DND-41 (cell line): ENCODE data around the gene ST6GALNAC3.

Experiments
- ATAC-seq: fragments of 200-7000 bp; cut with Tn5 transposase; 3 replicates; pipeline ENCODE4 v1.9.1; 2021; ENCODE audit warnings: low read depth; ENCODE audit not compliant: insufficient read depth
- DNase-seq: peaks from one replicate; pipeline ENCODE4 v3.0.0-alpha.2; 2020
- H2AFZ ChIP-seq: 2 replicates; pipeline ENCODE4 v1.6.0; 2012; ENCODE audit warnings: low read depth, low read length
- H3K27ac ChIP-seq: 2 replicates; pipeline ENCODE4 v1.5.1; 2012; ENCODE audit warnings: low read length, inconsistent platforms
- H3K27me3 ChIP-seq: fragments of 200-600 bp; sonication (generic); 2 replicates; pipeline ENCODE4 v1.6.0; 2012; ENCODE audit warnings: low read length, mild to moderate bottlenecking, inconsistent platforms; ENCODE audit not compliant: insufficient read depth, poor library complexity
- H3K36me3 ChIP-seq: 2 replicates; pipeline ENCODE4 v1.5.1; 2012; ENCODE audit warnings: low read length, inconsistent platforms; ENCODE audit not compliant: insufficient read depth
- H3K4me1 ChIP-seq: 2 replicates; pipeline ENCODE4 v1.5.1; 2012; ENCODE audit warnings: mild to moderate bottlenecking, low read length; ENCODE audit not compliant: insufficient read depth
- H3K4me2 ChIP-seq: 2 replicates; pipeline ENCODE4 v1.6.0; 2012; ENCODE audit warnings: mild to moderate bottlenecking, moderate library complexity, low read length, inconsistent platforms; ENCODE audit not compliant: insufficient read depth
- H3K4me3 ChIP-seq, 2 experiments: fragments of 200-600 bp in 1 of 2; shearing (Covaris generic) in 1 of 2; 2 replicates each; pipeline ENCODE4 v1.5.1; 2012 to 2016; ENCODE audit warnings: inconsistent platforms in 2 of 2, low read length in 2 of 2, mild to moderate bottlenecking in 2 of 2, low read depth in 1 of 2, moderate library complexity in 1 of 2
- H3K79me2 ChIP-seq: 2 replicates; pipeline ENCODE4 v1.6.0; 2012; ENCODE audit warnings: low read length, inconsistent platforms; ENCODE audit not compliant: insufficient read depth
- H3K9ac ChIP-seq: 2 replicates; pipeline ENCODE4 v1.6.0; 2012; ENCODE audit warnings: low read depth, mild to moderate bottlenecking, inconsistent platforms, low read length, moderate library complexity
- H3K9me3 ChIP-seq: 2 replicates; pipeline ENCODE4 v1.5.1; 2012; ENCODE audit warnings: low read length, moderate library complexity, mild to moderate bottlenecking, inconsistent platforms; ENCODE audit not compliant: insufficient read depth, severe bottlenecking
- H4K20me1 ChIP-seq: 2 replicates; pipeline ENCODE4 v1.6.0; 2012; ENCODE audit warnings: low read length; ENCODE audit not compliant: insufficient read depth
- EZH2 ChIP-seq: IDR thresholded peaks from 3 replicates; pipeline ENCODE4 v1.6.1; 2012; ENCODE audit warnings: borderline replicate concordance, low read depth, mild to moderate bottlenecking, moderate library complexity, low read length, inconsistent platforms; ENCODE audit not compliant: severe bottlenecking
- TF ChIP-seq, protein P1 (sequence below): IDR thresholded peaks from 2 replicates; pipeline ENCODE4 v1.5.1; 2012; ENCODE audit warnings: borderline replicate concordance, low read length, moderate library complexity, mild to moderate bottlenecking; ENCODE audit not compliant: poor library complexity, severe bottlenecking; ENCODE audit errors: extremely low read depth

The ST6GALNAC3 gene

DNA sequence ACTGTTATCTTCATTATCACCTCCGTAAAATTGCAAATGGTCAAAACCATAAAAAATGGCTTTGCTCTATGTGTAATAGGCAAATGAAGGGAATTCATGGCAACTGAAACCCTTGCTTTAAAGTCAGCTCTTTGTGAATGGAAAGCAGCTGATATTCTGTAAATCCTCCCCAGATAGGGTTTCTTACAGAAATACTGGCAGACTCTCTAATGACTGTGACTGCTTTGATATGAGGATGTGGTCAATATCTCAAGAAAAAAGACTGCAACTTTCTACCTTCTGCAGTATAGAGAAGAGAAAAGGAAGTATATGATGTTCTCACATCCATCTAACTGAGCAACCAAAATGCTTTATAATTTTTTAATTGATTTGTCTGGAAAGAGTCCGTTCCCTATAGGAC lies 193.1 kb downstream of the ST6GALNAC3 start:
- no peaks in the 10 kb centered on the region for H4K20me1 ChIP-seq
- ATAC-seq (peak; percentile 92), DNase-seq (no peak)
- H3K79me2 ChIP-seq: no peaks in the 10 kb centered on the region
- H3K9ac ChIP-seq: no peak overlapping the region
- H3K27ac ChIP-seq: no peak overlapping the region
- no peaks in the 10 kb centered on the region for H3K9me3 ChIP-seq
- no peak overlapping the region for H3K4me2 ChIP-seq
- H3K27me3 ChIP-seq: no peaks in the 10 kb centered on the region
- H2AFZ ChIP-seq: no peak overlapping the region
- H3K4me1 ChIP-seq: peaks cover 19% of the 10 kb centered on the region
- no peak for TF ChIP-seq EZH2
- TF ChIP-seq, protein P1, sequence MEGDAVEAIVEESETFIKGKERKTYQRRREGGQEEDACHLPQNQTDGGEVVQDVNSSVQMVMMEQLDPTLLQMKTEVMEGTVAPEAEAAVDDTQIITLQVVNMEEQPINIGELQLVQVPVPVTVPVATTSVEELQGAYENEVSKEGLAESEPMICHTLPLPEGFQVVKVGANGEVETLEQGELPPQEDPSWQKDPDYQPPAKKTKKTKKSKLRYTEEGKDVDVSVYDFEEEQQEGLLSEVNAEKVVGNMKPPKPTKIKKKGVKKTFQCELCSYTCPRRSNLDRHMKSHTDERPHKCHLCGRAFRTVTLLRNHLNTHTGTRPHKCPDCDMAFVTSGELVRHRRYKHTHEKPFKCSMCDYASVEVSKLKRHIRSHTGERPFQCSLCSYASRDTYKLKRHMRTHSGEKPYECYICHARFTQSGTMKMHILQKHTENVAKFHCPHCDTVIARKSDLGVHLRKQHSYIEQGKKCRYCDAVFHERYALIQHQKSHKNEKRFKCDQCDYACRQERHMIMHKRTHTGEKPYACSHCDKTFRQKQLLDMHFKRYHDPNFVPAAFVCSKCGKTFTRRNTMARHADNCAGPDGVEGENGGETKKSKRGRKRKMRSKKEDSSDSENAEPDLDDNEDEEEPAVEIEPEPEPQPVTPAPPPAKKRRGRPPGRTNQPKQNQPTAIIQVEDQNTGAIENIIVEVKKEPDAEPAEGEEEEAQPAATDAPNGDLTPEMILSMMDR: no peak
- no peaks in the 10 kb centered on the region for H3K36me3 ChIP-seq
- H3K4me3 ChIP-seq: no peak overlapping the region

DNA sequence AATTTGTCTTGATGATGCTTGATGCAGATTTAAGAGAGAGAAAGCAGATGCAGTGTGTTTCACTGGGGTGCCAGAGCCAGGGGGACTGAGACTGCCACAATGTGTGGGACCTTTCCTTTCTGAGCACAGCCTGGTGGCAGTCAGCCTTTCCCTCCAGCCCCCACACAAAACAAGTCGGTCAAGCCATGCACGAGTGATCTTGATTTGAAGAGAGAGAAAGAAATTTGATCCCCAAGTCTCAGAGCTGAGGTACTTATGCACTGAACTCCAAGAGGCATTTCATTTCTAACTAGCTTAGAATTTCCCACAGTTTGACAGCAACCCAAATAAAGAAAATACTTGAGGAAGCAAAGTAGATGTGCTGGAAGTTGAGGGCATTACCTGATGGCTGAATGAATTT lies 193.8 kb downstream of the ST6GALNAC3 start:
- Histone ChIP-seq H3K4me3 (no peak overlapping the region), H2AFZ (no peak overlapping the region), H3K27me3 (no peaks in the 10 kb centered on the region), H3K9me3 (no peaks in the 10 kb centered on the region), H3K4me1 (peaks cover 19% of the 10 kb centered on the region), H3K4me2 (no peak overlapping the region), H3K27ac (no peak overlapping the region; the same call in 1 of the 2 replicates), H3K79me2 (no peaks in the 10 kb centered on the region), H3K9ac (no peak overlapping the region), H4K20me1 (no peaks in the 10 kb centered on the region), H3K36me3 (no peaks in the 10 kb centered on the region)
- no peak for TF ChIP-seq EZH2
- TF ChIP-seq, protein P1: no peak
- DNase-seq (no peak), ATAC-seq (no peak)

DNA sequence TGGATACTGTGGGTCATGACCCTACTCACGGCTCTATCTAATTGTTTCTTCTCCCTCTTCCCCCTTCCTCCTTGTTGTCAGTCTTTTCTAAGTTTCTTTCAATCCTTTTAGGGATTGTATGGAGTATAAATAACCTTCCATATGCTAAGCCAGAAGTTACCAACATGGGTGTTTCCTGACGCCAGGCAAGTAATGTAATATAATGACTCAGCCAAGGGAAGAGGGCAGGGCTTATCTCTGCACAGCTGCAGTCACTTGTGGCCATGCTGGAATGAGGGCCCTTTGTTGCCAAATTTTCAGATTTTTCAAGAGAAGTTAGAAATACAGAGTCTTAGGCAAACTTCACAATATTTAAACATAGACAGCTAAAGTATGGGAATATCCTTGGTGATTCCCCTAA lies 194.6 kb downstream of the ST6GALNAC3 start:
- Histone ChIP-seq H3K9me3 (no peaks in the 10 kb centered on the region), H2AFZ (no peak overlapping the region), H4K20me1 (no peaks in the 10 kb centered on the region), H3K4me3 (no peak overlapping the region), H3K79me2 (no peaks in the 10 kb centered on the region), H3K36me3 (no peaks in the 10 kb centered on the region), H3K4me2 (no peak overlapping the region), H3K9ac (no peak overlapping the region), H3K27ac (no peak overlapping the region), H3K27me3 (no peaks in the 10 kb centered on the region), H3K4me1 (peaks cover 19% of the 10 kb centered on the region)
- DNase-seq: no peak
- TF ChIP-seq EZH2: no peak
- ATAC-seq: peak; percentile 66

DNA sequence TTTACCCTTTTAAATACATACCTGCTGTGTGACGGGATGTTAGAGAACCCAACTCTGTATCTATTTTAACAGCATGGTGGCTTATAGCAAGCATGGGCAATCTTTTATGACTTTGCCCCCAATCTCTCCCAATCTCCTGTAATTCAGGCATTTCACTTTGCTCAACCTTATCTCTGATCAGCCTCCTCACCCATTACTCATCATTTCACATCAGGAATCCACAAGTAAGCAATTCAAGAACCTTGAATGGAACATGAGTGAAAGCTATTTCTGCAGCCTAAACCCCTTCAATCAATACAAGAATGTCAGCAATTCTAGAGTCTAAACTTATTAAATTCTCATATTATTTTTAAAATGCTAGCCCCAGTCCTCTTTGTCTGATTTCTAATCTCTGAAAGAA lies 199.8 kb downstream of the ST6GALNAC3 start:
- DNase-seq: no peak
- no peak overlapping the region for H3K27ac ChIP-seq
- H3K27me3 ChIP-seq: no peaks in the 10 kb centered on the region
- ATAC-seq: no peak
- no peaks in the 10 kb centered on the region for H3K36me3 ChIP-seq
- no peak overlapping the region for H3K4me2 ChIP-seq
- no peaks in the 10 kb centered on the region for H3K4me1 ChIP-seq
- no peaks in the 10 kb centered on the region for H4K20me1 ChIP-seq
- no peak overlapping the region for H2AFZ ChIP-seq
- H3K9me3 ChIP-seq: no peaks in the 10 kb centered on the region
- TF ChIP-seq EZH2: no peak
- TF ChIP-seq, protein P1: no peak
- H3K4me3 ChIP-seq: no peak overlapping the region
- H3K79me2 ChIP-seq: no peaks in the 10 kb centered on the region
- no peak overlapping the region for H3K9ac ChIP-seq
